Measurements from ENCODE around the gene DNAJC4. TPM values are rescaled to one million over a fixed set of nuclear protein-coding genes. Genes with fewer than 3 reads are reported as not detected.

DNAJC4 gene
- total RNA-seq, 1 donor from 2014 or later: 39.1 TPM

GRCh38 chr11:64204464-64204989 lies 25.8 kb upstream of the DNAJC4 start:
- Mint-ChIP-seq H3K27ac (peak overlapping the region; percentile 83), H3K4me1 (ENCODE audit: low read depth) (no peaks in the 10 kb centered on the region), H3K36me3 (ENCODE audit: insufficient read depth) (peaks cover 26% of the 10 kb centered on the region), H3K9me3 (ENCODE audit: low read depth) (no peaks in the 10 kb centered on the region), H3K27me3 (no peaks in the 10 kb centered on the region), H3K4me3 (ENCODE audit: low read depth) (no peak overlapping the region)
- peak; percentile 59 for TF ChIP-seq CTCF (IDR thresholded peaks at IDR 0.05; ENCODE audit: unreplicated experiment)
- DNase-seq (ENCODE audit: low spot score, unreplicated experiment): no peak

GRCh38 chr11:64206457-64207255 lies 23.7 kb upstream of the DNAJC4 start, which contains the start of gene FERMT3:
TSS of gene FERMT3 (plus strand) at chr11:64206721. CDS start at chr11:64207365, 644 bp downstream.
- Mint-ChIP-seq H3K36me3 (ENCODE audit: insufficient read depth) (peaks cover 17% of the 10 kb centered on the region), H3K4me1 (ENCODE audit: low read depth) (no peaks in the 10 kb centered on the region), H3K27ac (no peak within 1 kb of the TSS), H3K27me3 (no peaks in the 10 kb centered on the region), H3K9me3 (ENCODE audit: low read depth) (no peaks in the 10 kb centered on the region), H3K4me3 (ENCODE audit: low read depth) (no peak within 1 kb of the TSS)
- no peak for DNase-seq (ENCODE audit: low spot score, unreplicated experiment)
- no peak for TF ChIP-seq CTCF (IDR thresholded peaks at IDR 0.05; ENCODE audit: unreplicated experiment)

GRCh38 chr11:64207256-64208085 lies 22.9 kb upstream of the DNAJC4 start:
- H3K36me3 Mint-ChIP-seq (ENCODE audit: insufficient read depth): peaks cover 13% of the 10 kb centered on the region
- DNase-seq (ENCODE audit: low spot score, unreplicated experiment): no peak
- no peaks in the 10 kb centered on the region for H3K4me1 Mint-ChIP-seq (ENCODE audit: low read depth)
- no peak overlapping the region for H3K4me3 Mint-ChIP-seq (ENCODE audit: low read depth)
- H3K27ac Mint-ChIP-seq: no peak overlapping the region
- H3K9me3 Mint-ChIP-seq (ENCODE audit: low read depth): no peaks in the 10 kb centered on the region
- TF ChIP-seq CTCF (IDR thresholded peaks at IDR 0.05; ENCODE audit: unreplicated experiment): no peak
- H3K27me3 Mint-ChIP-seq: no peaks in the 10 kb centered on the region

GRCh38 chr11:64208086-64208795 lies 22.1 kb upstream of the DNAJC4 start:
- DNase-seq (ENCODE audit: low spot score, unreplicated experiment): no peak
- Mint-ChIP-seq H3K9me3 (ENCODE audit: low read depth) (no peaks in the 10 kb centered on the region), H3K27ac (no peak overlapping the region), H3K4me1 (ENCODE audit: low read depth) (no peaks in the 10 kb centered on the region), H3K27me3 (no peaks in the 10 kb centered on the region), H3K4me3 (ENCODE audit: low read depth) (no peak overlapping the region), H3K36me3 (ENCODE audit: insufficient read depth) (peaks cover 11% of the 10 kb centered on the region)
- no peak for TF ChIP-seq CTCF (IDR thresholded peaks at IDR 0.05; ENCODE audit: unreplicated experiment)

Data from progenitor cell of endocrine pancreas (in vitro differentiated cells).